Ovary (tissue), 10 donors: ENCODE results near the gene NAT14. TPM values are rescaled to one million over a fixed set of nuclear protein-coding genes. Genes with fewer than 3 reads are reported as not detected.

Experiments used
- DNase-seq, 5 donors: peaks; one replicate each; pipeline ENCODE4 v3.0.0-alpha.2; 2019 to 2020
- H3K27ac ChIP-seq, 2 donors: fragments of 200-600 bp; one replicate each; pipeline versions ENCODE4 v1.5.1 to v1.8.0; 2019 to 2022
- H3K27me3 ChIP-seq: fragments of 200-600 bp; one replicate; pipeline ENCODE4 v1.8.0; 2022
- H3K36me3 ChIP-seq: fragments of 200-600 bp; sonication (generic); one replicate; pipeline ENCODE4 v1.5.1; 2019
- H3K4me1 ChIP-seq: one replicate; pipeline ENCODE4 v1.8.1; 2013; ENCODE audit warnings: mild to moderate bottlenecking, moderate library complexity; ENCODE audit not compliant: insufficient read depth
- H3K4me3 ChIP-seq: fragments of 200-600 bp; sonication (generic); one replicate; pipeline ENCODE4 v1.5.1; 2017
- H3K9me3 ChIP-seq, 2 donors: fragments of 200-600 bp in 1 of 2; sonication (generic) in 1 of 2; one replicate each; pipeline versions ENCODE4 v1.5.1 to v1.8.1; 2013 to 2019; ENCODE audit warnings: mild to moderate bottlenecking in 1 of 2, moderate library complexity in 1 of 2
- EP300 ChIP-seq: sonication (generic); formaldehyde crosslinking; IDR thresholded peaks from one replicate; pipeline ENCODE4 v1.6.1; 2017; ENCODE audit warnings: antibody characterized with exemption
- POLR2A ChIP-seq: fragments of 450-650 bp; IDR thresholded peaks from one replicate; pipeline ENCODE4 v1.6.1; 2017; ENCODE audit warnings: antibody characterized with exemption, mild to moderate bottlenecking, moderate library complexity
- WGBS, 3 donors: extraction: QIAGEN DNeasy Blood & Tissue Kit in 1 of 3; methylation state at CpG; one replicate each; pipeline versions ENCODE4 v1.1.5 to v1.1.7; 2013 to 2017; 5-methylcytosine and 5-hydroxymethylcytosine counted together
- intact Hi-C, 4 donors: fragments of 100-400 bp; cut with DNase I; formaldehyde crosslinking; loops; one replicate each; pipeline versions ENCODE4 v1.11.0 to v1.15.1; 2022 to 2023
- long read RNA-seq, 3 donors: library from polyadenylated mRNA in 2 of 3; unstranded in 2 of 3; transcript quantifications; one replicate each; pipeline ENCODE4 v2.0.0 and lab custom pipeline, GENCODE V29; 2021 to 2026
- polyA plus RNA-seq, 2 donors: library from polyadenylated mRNA; stranded (reverse); fragments of 200-250 nt in 1 of 2; fragments of 350-450 nt in 1 of 2; fragmentation: Illumina TruSeq in 1 of 2; extraction: RNeasy Lipid Tissue Mini Kit (QIAGEN cat#74804) in 1 of 2; gene quantifications; one replicate each; pipeline ENCODE4 v1.2.3, GENCODE V29; 2013 to 2014
- total RNA-seq, 7 donors: library from RNA; depleted of rRNA in 2 of 7; stranded (reverse); fragments of >200 nt in 2 of 7; fragmentation: NEBNext Ultra II Directional in 3 of 7; extraction: Animal tissue kit (Norgen Biotek cat#: 25700) in 3 of 7; gene quantifications; one replicate each; pipeline versions ENCODE4 v1.1.0 to v1.2.4, GENCODE V29; 2016 to 2023
- TF ChIP-seq, protein P1 (sequence below), 3 donors: fragments of 450-650 bp in 2 of 3; fragments of 200-600 bp in 1 of 3; IDR thresholded peaks; one replicate each; pipeline versions ENCODE4 v1.5.1 to v1.8.0; 2016 to 2022; ENCODE audit warnings: antibody characterized with exemption in 3 of 3, mild to moderate bottlenecking in 1 of 3
- donor health status: DM: no; HTN: no; CAD: no; lungs with moderate emphysema.
- donor health status: DM: no; HTN: no; CAD: no.
- donor health status: Bipolar disorder and iron deficiency.
- donor health status: DM: yes; HTN: yes; CAD: no.
- donor health status: DM: no; HTN: no; CAD: no.
- donor health status: DM: yes; HTN: yes; CAD: no.

NAT14 gene, protein sequence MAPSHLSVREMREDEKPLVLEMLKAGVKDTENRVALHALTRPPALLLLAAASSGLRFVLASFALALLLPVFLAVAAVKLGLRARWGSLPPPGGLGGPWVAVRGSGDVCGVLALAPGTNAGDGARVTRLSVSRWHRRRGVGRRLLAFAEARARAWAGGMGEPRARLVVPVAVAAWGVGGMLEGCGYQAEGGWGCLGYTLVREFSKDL
- 10 to 100 TPM in 6 of 7 donors, 1 to 10 TPM in 1; 9.2 to 40.4 (median 35.8) TPM for total RNA-seq
- polyA plus RNA-seq = 10 to 100 TPM in 1 of 2 donors, 1 to 10 TPM in 1; 3.2 to 23.5 TPM
- long read RNA-seq, donor 1, partial matches to known transcripts = 0 of 1 reads
- long read RNA-seq, donor 1, other reads (novel, unspliced or antisense) = 1 of 1 reads
- long read RNA-seq, donor 2, transcript NAT14-201 (3 exons, 1,536 nt) = major isoform, 7 of 7 reads
- long read RNA-seq, donor 2, partial matches to known transcripts = 0 of 7 reads
- long read RNA-seq, donor 2, other reads (novel, unspliced or antisense) = 0 of 7 reads
- long read RNA-seq, donor 3, transcript NAT14-201 (3 exons, 1,536 nt) = major isoform, 11 of 18 reads
- long read RNA-seq, donor 3, partial matches to known transcripts = 0 of 18 reads
- long read RNA-seq, donor 3, other reads (novel, unspliced or antisense) = 4 of 18 reads

DNA sequence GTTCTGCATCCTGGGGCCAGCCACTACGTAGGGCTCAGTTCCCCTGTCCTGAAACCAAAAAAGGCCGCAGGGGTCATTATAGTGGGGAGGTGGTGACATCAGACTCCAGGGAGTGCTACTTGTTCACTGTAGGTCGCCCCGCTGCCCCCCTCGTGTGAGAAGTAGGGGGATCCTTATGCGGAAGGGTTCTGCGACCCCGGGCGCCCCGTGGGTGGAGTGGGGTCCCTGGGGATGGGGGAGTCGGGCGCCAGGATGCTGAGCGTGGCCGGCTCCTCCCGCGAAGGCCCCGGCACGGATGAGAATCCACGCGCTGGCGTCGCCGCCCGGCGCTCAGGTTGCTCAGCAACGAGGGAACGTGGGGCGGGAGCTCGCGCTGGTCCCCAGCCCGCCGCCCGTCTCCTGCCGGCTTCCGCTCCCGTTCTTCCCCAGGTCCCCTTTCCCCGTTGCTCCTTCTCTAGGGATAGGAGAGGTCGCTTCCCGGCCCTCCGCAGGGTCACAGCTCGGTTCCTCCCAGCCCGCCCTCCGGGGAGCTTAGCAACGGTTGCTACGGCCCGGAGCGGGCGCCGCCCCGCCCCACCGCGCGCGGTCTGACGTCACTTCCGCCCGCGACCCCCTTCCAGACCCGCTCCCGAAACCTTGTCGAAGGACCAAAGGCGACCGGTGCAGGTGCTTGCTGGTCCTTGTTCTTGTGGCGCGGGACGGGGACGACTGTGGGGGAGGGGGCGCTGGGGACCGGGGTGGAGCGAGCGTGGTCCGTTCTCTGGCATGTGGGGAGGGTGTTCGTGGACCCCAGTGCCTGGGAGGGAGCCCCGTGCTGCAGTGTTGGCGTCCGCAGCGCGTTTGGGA is at the start of gene NAT14:
Gene NAT14, plus strand, starts transcription at position 596 of the 846 bp plus-strand sequence. CDS start 521 bp downstream, outside the sequence.
- peak within 1 kb of the TSS; percentile 72 for H3K4me3 ChIP-seq
- DNase-seq = peak; percentile 70 to 86 (median 80)

DNA sequence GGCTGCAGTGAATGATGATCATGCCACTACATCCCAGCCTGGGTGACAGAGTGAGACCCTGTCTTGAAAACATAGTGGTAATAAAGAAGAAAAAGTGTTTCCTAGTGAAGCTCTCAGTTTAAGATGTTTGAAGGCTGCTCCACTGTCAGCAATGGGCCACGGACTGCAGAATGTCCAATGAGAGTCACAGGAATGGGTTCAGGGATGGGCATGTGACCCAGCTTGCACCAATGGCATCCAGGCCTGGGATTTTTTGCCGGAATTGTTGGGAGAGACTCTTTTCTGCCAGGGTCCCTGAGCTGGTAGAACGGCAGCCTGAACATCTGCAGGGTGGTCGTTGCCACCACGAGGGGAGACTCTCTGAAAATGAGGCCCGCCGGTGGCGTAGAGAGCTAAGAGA is 48.1 kb upstream of the NAT14 start:
- no peak for DNase-seq
- H3K4me1 ChIP-seq = no peaks in the 10 kb centered on the region
- no peaks in the 10 kb centered on the region for H3K36me3 ChIP-seq
- intact Hi-C loops = no loop called here
- H3K27ac ChIP-seq = no peak overlapping the region
- 33 to 39% (median 35%) methylated on average over 8 of the region's 8 CpGs for WGBS, 3 donors
- H3K9me3 ChIP-seq = no peaks in the 10 kb centered on the region
- TF ChIP-seq EP300 = no peak
- TF ChIP-seq, protein P1, sequence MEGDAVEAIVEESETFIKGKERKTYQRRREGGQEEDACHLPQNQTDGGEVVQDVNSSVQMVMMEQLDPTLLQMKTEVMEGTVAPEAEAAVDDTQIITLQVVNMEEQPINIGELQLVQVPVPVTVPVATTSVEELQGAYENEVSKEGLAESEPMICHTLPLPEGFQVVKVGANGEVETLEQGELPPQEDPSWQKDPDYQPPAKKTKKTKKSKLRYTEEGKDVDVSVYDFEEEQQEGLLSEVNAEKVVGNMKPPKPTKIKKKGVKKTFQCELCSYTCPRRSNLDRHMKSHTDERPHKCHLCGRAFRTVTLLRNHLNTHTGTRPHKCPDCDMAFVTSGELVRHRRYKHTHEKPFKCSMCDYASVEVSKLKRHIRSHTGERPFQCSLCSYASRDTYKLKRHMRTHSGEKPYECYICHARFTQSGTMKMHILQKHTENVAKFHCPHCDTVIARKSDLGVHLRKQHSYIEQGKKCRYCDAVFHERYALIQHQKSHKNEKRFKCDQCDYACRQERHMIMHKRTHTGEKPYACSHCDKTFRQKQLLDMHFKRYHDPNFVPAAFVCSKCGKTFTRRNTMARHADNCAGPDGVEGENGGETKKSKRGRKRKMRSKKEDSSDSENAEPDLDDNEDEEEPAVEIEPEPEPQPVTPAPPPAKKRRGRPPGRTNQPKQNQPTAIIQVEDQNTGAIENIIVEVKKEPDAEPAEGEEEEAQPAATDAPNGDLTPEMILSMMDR (IDR thresholded peaks at IDR 0.05) = no peak
- no peak for TF ChIP-seq POLR2A
- no peaks in the 10 kb centered on the region for H3K27me3 ChIP-seq
- no peak overlapping the region for H3K4me3 ChIP-seq

More for the DNA sequence above, at the start of gene NAT14:
- no peaks in the 10 kb centered on the region for H3K9me3 ChIP-seq
- no peaks in the 10 kb centered on the region for H3K36me3 ChIP-seq
- intact Hi-C loops = no loop called here
- peaks cover 28% of the 10 kb centered on the region for H3K4me1 ChIP-seq
- WGBS, 3 donors = 1 to 2% (median 2%) methylated on average over 47 to 78 of the region's 78 CpGs
- no peaks in the 10 kb centered on the region for H3K27me3 ChIP-seq
- peak within 1 kb of the TSS; percentile 85 to 89 for H3K27ac ChIP-seq
- TF ChIP-seq EP300 (no peak), POLR2A (peak; percentile 20)
- TF ChIP-seq, protein P1 (IDR thresholded peaks at IDR 0.05) = no peak

DNA sequence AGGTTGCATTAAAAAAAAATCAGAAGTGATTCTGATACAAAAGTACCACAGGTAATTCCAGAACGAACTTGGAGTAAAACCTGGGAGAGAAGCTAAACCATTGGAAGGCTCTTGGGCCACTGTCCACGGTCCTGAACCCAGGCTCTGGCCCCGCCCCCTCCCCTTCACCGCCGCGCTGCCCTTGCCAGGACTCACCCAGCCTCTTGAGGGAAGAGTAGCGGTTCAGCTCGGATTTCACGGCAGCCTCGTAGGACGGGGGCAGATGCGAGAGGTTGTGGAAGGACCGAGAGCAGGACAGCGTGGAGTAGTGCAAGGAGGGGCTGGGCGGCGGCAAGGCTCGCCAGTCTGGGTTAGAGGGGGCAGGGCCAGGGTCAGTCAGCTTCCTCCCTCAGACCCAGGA is 47.6 kb upstream of the NAT14 start:
- Histone ChIP-seq H3K27me3 (no peaks in the 10 kb centered on the region), H3K4me3 (no peak overlapping the region), H3K4me1 (no peaks in the 10 kb centered on the region), H3K36me3 (no peaks in the 10 kb centered on the region), H3K27ac (no peak overlapping the region), H3K9me3 (no peaks in the 10 kb centered on the region)
- no peak for TF ChIP-seq POLR2A
- TF ChIP-seq, protein P1 (IDR thresholded peaks at IDR 0.05) = no peak
- no peak for TF ChIP-seq EP300
- DNase-seq = peak in 3 of 5 donors; percentile 46 to 71 (median 67)
- intact Hi-C loops = no loop called here
- WGBS, 3 donors = 1 to 2% (median 1%) methylated on average over 13 to 17 of the region's 17 CpGs

DNA sequence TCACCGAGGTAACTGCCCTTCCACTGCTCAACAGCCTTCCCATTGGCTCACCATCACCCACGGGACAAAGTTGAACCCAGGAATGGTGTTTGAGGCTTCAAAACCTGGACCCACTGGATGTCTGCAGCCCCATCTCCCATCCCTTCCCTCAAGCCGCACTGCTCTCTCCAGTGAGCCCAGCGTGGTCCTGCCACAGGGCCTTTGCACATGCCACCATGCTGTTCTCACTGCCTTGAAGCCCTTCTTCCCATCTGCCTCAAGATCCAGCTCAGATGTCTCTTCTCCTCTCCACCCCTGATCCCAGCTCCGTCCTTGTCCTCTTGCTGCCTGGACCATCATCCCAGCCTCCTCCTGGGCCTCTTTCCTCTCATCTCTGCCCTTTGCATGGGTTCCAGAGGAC is 45.9 kb upstream of the NAT14 start:
- H3K27ac ChIP-seq = no peak overlapping the region
- TF ChIP-seq EP300 = no peak
- TF ChIP-seq, protein P1 (IDR thresholded peaks at IDR 0.05) = no peak
- no peak for TF ChIP-seq POLR2A
- no peak for DNase-seq
- no peak overlapping the region for H3K4me3 ChIP-seq
- H3K9me3 ChIP-seq = no peaks in the 10 kb centered on the region
- no peaks in the 10 kb centered on the region for H3K27me3 ChIP-seq
- 67 to 82% (median 82%) methylated on average over 5 of the region's 5 CpGs for WGBS, 3 donors
- H3K36me3 ChIP-seq = no peaks in the 10 kb centered on the region
- no peaks in the 10 kb centered on the region for H3K4me1 ChIP-seq
- intact Hi-C loops = no loop called here
